Activated CD8-positive, alpha-beta memory T cell treated with anti-CD3 and anti-CD28 coated beads, Interleukin-2, amount 50 U/mL, for 4 hours (primary cell): Measurements from ENCODE around the gene SLC16A13.
"Not testable (repeated sequence)": the region's sequence is repeated elsewhere in the genome, so short reads cannot be mapped to it uniquely, and the experiment has no call there.

Experiments
- DNase-seq: peaks from one replicate; pipeline ENCODE4 v3.0.0-alpha.2; 2020

Gene SLC16A13, protein sequence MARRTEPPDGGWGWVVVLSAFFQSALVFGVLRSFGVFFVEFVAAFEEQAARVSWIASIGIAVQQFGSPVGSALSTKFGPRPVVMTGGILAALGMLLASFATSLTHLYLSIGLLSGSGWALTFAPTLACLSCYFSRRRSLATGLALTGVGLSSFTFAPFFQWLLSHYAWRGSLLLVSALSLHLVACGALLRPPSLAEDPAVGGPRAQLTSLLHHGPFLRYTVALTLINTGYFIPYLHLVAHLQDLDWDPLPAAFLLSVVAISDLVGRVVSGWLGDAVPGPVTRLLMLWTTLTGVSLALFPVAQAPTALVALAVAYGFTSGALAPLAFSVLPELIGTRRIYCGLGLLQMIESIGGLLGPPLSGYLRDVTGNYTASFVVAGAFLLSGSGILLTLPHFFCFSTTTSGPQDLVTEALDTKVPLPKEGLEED

DNA sequence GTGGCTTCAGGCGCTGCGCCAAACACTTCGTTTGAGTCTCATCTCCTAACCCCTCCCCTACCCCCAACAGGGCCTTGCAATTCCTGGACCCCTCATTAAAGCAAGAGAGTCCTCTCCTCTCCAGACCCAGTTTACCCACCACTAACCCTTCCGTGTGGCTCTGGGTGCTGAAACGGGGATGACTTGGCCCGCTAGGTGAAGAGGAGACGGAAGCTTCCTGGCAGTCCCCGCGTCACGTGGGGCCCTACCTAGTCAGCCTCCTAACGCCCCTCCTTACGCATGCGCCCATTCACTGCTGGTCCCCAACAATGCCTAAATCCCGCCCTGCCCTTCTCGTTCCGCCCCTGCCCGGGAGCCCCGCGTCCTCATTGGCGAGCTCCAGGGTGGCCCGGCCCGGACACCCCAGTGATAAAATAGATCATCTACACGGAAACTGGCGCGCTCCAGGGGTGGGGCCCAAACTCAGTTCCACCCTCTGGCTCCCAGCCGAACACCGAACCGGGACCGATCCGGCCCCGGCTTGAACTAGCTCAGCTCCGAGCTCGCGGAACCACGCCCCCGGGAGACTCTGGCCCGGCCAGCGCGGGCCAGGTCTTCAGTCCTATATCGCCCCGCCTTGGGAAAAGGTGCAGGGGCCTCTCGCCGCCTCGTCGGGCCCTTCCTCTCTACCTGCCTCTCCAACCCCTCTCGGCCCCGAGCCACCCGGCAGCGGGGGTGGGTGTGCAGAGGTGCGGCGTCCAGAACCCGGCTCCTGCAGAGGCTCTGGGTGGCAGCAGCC lies at the start of gene SLC16A13:
TSS of gene SLC16A13 (plus strand) at position 425 of the 778 bp plus-strand sequence. CDS start 368 bp downstream, outside the sequence.
- peak; percentile 97 for DNase-seq

DNA sequence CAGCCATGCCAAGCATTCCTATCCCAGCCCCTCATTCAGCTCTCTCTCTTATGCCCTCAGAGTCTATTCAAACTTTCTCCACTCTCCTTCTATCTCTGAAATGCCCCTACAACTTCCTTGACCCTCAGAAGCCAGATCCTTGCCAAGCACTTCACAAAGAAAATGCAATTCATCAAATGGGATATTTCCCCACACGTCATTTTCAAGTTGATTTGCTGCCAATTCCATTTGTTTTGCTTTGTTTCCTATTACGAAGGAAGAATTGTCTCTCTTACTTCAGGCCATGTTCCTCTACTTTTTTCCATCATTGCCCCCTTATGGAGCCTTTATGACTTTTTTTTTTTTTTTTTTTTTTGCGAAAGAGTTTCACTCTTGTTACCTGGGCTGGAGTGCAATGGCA lies 49.1 kb upstream of the SLC16A13 start:
- DNase-seq, result no peak

DNA sequence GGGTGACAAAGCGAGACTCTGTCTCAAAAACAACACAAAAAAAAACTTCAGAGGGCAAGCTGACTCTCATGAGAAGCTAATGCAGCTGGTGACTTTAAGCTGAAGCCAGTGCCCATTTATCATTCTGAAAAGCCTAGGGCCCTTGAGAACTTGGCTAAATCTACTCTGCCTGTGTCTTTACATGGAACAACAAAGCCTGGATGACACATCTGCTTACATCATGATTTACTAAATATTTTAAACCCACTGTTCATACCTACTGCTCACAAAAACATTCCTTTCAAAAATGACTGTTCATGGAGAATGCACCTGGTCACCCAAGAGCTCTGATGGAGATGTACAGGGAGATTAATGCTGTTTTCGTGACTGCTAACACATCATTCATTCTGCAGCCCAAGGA lies 46.0 kb upstream of the SLC16A13 start:
- DNase-seq, result no peak

DNA sequence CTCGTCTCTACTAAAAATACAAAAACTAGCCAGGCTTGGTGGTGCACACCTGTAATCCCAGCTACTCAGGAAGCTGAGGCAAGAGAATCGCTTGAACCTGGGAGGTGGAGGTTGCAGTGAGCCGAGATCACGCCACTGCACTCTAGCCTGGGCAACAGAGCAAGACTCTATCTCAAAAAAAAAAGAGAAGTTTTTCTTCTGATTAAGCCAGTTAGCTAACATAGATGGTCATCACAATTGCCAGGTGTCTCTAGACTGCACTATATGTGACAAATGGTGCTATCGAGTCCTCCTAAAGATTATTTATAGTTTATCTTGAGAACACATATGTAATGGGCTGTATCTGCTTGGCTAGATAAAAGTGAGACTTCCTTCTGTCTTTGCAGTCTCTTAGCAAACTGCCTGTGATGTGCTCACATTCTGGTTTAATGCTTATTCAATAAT lies 42.2 kb upstream of the SLC16A13 start:
- not testable (repeated sequence) for DNase-seq

DNA sequence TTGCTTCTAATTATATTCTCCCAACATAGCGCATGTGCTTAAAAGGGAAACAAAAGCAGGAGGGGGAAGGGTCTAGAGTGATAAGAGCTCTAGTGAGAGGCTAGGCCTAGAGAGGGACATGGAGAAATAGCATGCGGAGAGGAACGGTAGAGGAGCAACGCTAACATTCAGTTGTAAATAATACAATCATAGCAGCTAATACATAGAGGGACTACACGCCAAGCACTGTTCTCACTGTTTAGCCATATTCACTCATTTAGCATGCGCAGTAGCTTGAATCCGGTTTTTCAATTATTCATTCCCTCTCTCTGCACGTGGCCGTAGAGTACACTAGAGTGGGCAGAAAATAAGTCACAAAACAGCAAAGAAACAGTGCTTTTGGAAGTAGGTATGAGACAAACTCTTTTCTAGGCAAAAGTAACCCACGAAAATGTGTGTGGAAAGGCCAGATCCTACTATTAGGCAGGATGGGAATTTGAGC lies 41.7 kb upstream of the SLC16A13 start:
- no peak for DNase-seq

DNA sequence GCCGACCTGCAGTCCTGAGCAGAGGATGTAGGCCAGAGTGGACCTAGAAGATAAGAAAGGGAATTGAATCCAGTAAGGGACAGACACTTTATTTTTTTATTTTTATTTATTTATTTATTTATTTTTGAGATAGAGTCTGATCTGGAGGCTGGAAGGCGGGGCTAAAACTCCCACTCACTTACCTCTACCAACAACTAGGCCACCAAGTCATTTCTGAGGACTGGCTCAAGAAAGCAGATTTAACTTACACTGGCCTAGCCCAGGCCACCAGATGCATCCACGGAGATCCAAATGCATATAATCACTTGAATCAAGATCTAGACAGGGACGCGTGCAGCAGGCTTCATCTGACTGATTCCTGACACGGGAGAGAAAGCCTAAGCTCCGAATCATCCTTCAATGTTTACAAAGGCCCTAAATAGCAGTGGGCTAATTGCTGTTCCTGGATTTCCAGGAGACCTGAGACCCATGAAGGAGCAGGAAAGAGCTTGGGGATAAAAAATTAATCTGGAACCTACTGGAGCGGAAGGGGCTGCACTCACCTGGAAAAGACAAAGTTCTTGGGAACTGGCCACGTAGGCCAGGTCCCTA lies 41.1 kb upstream of the SLC16A13 start:
- DNase-seq, result no peak

DNA sequence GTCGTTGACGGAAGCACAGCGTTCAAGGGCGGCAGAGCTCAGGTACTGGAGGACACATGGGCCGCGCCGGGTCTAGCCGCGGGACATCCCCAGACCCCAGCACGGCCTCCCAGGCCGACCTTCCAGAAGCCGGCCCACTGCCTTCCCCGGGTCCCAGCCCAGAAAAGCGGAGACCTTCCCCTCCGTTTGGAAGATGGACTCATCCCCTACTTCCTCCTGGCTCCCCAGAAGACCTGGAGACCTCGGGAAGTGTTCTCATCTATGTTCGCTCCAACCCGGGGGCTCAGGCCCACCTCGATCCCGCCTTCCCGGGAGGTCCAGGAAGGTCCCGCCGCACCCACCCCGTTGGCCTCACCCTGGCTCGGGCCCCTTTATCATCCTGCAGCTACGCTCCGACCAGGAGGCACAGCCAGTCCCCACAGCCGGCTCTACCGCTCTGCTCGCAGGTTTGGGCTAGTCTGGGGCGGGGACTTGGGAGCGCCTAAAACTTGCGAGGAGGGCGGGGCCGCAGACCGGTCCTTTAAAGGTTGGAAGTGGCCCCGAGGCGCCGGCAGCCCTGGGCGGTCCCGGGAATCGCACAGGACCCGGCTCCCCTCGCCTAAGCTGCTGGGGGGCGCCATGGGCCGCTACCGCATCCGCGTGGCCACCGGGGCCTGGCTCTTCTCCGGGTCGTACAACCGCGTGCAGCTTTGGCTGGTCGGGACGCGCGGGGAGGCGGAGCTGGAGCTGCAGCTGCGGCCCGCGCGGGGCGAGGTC lies 40.1 kb upstream of the SLC16A13 start, which contains the start of gene ALOX12:
TSS of gene ALOX12 (plus strand) at position 550 of the 756 bp plus-strand sequence. CDS start at position 619, 69 bp downstream.
- DNase-seq, result no peak

DNA sequence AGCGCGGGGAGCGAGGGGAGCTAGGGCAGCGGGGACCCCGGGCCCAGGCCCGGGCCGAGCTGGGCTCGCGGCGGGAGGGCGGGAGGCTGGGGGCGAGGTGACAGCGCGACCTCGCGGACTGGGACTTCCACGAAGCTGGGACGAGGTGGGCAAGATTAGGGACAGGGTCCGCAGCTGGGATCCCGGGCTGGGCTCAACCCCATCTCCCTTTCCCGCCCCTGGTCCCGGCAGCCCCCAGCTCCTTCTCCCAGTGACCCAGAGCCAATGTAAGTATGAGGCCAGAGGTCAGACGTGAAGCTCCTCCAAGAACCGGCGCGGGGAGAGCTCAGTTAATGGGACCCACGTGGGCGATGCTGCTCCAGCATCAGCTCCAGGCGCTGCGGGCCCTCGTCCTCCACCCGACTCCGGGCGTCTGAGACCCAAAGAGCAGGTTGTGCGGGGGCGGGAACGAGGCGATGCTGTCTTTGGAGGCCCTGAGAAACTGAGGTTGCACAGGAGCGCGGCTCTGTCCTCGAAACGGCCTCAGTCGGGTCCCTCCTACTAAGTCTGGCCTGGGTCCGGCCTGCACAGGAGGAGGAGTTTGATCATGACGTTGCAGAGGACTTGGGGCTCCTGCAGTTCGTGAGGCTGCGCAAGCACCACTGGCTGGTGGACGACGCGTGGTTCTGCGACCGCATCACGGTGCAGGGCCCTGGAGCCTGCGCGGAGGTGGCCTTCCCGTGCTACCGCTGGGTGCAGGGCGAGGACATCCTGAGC lies 39.4 kb upstream of the SLC16A13 start:
- DNase-seq, result no peak

DNA sequence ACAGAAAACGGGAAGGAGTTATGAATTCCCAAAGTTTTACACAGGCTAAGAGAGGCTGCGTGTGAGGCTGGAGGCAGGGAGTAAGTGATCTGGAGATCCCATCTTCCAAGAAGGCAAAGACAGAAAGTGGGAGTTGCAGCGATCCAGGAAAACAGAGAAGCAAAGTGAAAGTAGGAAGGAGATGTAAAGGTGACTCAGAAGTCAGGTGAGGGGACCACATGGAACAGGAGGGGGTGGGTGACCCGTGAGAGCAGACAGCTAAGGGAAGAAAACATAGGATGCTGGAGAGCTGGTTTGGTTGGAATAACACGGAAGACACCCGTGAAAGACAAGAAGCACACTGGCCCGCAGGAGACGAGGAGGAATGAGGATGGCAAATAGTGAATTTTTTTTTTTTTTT lies 38.6 kb upstream of the SLC16A13 start:
- DNase-seq, result no peak

DNA sequence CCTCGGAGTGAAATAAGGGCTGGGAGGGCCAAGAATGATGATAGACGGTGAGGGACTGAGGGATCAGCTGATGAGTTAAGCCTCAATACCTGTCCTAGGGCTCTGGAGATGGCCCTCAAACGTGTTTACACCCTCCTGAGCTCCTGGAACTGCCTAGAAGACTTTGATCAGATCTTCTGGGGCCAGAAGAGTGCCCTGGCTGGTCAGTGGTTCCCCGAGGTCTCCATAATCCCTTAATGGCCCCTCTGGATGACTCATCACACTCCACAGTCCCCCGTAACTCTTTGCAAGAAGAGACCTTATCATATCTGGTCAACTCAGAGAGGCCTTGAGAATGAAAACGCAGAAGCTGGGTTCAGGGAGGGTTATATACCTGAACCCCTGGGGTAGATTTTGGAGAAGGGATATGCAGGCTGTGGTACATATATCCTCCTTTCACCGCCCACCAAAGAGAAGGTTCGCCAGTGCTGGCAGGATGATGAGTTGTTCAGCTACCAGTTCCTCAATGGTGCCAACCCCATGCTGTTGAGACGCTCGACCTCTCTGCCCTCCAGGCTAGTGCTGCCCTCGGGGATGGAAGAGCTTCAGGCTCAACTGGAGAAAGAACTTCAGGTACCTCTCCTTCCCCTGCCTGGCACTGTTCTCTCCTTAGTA lies 36.8 kb upstream of the SLC16A13 start:
- no peak for DNase-seq

DNA sequence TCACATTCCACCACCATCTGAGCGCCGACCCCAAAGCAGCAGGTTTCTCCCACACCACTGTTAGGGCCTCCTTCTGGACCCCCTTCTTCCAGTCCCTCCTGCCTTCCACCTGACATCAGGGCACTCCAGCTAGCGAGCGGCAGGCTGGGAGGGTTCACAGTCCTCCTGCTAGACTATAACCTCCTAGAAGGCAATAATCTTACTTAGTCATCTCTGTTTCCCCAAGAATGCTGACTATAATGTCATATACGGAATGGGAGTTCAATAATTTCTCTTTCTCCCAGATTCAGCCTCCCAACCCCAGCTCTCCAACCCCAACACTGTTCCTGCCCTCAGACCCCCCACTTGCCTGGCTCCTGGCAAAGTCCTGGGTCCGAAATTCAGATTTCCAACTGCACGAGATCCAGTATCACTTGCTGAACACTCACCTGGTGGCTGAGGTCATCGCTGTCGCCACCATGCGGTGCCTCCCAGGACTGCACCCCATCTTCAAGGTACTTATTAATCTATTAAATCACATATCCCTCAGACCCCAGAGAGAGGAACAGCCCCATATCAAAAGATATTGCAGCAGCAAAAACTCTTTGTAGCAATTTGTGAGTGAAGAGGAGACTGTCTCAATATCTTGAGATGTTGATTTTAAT lies 34.4 kb upstream of the SLC16A13 start:
- DNase-seq, result peak; percentile 45

DNA sequence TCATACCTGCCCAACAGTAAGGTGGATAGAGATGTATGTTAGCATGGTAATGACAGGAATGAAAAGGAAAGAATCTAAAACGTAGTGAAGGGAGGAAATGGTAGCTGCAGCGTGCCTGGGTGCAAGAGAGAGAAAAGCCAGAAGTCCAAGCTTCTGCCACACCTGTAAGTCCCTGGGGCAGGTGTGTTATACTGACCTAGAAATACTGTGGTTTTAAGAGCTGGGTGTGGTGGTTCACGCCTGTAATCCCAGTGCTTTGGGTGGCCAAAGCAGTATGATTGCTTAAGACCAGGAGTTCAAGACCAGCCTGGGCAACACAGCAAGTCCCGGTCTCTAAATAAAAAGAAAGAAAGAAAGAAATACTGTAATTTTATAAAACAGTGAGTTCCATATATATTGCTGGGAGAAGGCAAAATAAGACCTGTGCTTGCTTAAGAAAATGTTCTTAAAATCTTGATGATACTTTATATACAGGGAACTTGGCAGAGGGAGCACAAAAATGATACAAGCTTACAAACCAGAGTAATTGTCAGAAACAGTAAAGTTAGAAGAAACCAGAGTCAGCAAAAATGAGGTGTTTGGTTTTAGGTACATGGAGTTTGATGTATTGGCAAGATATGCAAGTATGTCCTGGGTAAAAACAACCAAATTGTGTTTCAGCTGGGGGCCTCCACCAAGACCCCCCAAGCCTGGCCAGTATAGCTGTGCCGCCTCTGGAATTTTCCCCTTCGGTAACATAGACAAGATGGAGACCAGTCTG lies 33.3 kb upstream of the SLC16A13 start:
- DNase-seq, result no peak

DNA sequence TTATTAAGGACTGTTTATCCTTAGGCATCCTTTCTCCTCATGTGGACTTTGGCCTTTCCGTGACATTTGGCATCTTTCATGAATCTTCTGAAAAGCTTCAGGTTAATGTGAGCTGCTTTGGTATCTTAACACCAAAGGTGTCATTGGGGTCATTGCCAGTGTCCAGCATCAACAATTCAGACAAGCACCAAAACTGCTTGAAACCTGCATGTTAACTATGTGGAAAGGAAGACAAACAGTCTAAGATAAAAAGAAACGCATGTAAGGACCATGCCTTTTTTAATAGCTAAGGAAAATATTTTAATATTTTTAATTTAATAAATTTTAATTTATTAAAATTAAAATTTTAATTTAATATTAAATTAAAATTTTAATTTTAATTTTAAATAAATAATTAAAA lies 32.1 kb upstream of the SLC16A13 start:
- DNase-seq, result no peak

DNA sequence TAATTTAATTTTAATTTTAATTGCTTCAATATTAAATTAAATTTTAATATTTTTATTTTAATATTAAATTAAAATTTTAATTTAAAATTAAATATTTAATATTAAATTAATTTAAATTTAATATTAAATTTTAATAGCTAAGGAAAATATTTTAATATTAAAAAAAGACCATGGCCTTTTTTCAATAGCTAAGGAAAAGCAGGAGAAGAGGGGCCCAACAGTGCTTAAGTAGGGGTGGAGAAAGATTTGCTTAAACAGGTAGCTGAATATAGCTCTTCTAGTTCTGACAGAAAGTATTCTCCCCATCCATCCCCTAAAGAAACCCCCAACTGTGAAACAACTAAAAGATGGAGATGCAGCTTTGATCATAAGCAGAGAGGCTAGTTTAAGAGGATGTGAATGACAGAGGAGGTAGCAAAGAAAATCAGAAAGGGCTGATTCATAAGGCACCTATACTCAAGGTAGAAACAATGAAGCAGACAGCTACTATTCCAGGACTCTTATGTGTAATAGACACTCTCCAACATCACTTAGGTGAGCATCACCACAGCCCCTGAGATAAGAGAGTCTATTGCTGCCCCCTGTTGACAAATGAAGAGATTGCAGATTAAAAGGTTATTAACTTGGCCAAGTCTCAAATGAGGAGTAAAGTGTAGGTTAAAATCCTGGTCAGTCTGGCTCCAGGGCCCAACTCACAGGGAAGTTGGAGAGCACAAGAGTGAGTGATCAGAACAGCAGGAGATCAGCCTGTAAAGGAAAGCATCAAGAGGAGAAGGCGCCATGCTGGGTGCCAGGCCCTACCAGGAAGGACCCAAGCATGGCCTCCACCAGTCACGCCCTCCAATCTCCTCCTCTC lies 31.2 kb upstream of the SLC16A13 start:
- DNase-seq, result no peak

DNA sequence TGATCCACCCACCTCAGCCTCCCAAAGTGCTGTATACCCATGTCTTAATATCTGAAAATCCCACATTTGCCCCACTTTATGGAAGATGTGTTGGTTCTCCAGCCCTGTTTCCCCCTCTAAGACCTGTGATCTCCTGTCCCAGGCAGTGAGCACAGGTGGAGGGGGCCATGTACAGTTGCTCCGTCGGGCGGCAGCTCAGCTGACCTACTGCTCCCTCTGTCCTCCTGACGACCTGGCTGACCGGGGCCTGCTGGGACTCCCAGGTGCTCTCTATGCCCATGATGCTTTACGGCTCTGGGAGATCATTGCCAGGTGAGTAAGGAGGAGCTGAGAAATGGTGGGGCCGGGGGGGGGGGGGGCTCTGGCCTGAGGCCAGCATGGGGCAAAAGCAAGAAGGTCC lies 30.1 kb upstream of the SLC16A13 start:
- no peak for DNase-seq

DNA sequence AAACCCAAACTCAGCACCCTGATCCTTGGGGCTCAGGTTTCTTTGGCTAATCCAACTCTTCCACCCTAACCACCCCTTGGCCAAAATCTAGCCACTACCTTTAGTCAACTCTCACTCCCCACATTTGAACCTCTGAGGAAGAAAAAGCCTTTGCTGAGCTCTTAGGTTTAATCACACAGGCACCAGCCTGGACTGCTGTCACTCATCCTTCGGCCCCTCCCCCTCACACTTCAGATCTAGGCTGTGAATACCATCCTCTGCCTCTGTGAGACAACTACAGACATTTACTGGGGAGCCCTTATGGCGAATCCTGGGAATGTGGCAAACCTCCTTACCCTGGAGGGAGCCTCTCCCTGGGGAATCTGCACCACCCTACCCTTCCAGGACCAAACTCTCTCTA lies 28.7 kb upstream of the SLC16A13 start:
- DNase-seq, result no peak

DNA sequence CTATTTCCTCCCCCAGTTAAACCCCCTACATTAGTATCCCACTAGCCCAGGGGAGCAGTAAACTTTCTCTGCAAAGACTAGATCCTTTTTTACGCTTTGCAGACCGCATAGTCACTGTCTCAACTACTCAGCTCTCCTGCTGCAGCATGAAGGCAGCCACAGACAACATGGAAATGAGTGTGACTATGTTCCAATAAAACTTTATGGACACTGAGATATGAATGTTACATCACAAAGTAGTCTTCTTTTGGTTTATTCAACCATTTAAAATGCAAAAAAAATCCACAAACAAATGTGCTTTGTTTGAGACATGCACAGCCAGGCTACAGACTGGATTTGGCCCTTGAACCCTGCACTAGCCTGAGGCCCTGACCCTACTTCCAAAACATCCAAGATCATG lies 25.3 kb upstream of the SLC16A13 start:
- no peak for DNase-seq

DNA sequence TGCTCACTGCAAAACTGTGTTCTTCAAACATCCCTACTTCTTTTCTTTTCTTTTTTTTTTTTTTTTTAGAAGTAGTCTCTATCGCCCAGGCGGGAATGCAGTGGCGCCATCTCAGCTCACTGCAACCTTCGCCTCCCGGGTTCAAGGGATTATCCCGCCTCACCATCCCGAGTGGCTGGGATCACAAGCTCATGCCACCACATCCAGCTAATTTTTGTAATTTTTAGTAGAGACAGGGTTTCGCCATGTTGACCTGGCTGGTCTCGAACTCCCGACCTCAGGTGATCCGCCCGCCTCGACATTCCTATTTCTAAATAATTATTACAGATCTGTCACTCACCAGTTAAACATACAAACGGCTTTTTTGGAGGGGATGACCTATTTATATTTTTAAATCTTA lies 24.4 kb upstream of the SLC16A13 start:
- no peak for DNase-seq

DNA sequence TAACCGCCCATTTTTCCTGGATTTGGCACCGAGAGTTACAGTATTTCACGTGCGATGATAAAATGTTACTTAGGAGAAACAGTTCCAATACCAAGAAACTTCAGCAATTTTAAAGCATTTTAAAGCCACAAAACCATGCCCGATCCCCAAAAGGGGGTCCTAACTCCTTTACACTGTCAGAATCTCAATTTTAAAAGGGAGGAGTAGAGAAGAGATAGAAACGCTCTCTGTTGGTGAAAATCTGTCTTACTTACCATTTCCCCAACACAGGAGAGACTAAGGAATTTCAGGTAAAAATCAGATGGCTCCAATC lies 23.9 kb upstream of the SLC16A13 start:
- DNase-seq, result no peak
